CD4-positive, alpha-beta T cell treated with Interleukin-17A for 4 hours (primary cell): ENCODE results near the gene P4HA1.
"Not testable (repeated sequence)": the region's sequence is repeated elsewhere in the genome, so short reads cannot be mapped to it uniquely, and the experiment has no call there.

Source experiments
- DNase-seq: peaks from one replicate; pipeline ENCODE4 v3.0.0-alpha.2; 2020; ENCODE audit warnings: mixed read lengths

P4HA1 gene

GRCh38 chr10:73096449-73097304, at the start of gene P4HA1:
Gene P4HA1 (minus strand): TSS chr10:73096866. CDS start chr10:73074883, 21,983 bp downstream.
- DNase-seq = peak; percentile 99

DNA sequence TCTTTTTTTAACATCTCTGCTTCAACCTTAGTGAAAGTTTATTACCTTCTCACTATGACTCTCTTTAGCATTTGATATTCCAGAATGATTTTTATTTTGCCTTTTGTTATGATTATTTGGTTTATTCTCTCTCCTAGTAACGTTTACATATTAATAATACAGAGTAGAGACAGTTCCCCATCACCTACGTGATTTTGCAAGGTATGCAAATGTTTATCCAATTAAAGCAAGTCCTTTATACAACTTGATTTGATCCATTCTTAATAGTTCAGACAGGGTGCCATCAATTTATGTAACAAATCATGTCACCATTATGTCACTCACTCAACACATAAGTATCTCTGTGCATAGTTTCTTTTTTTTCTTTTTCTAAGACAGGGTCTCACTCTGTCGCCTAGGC, 44.9 kb upstream of the P4HA1 start:
- DNase-seq = no peak

DNA sequence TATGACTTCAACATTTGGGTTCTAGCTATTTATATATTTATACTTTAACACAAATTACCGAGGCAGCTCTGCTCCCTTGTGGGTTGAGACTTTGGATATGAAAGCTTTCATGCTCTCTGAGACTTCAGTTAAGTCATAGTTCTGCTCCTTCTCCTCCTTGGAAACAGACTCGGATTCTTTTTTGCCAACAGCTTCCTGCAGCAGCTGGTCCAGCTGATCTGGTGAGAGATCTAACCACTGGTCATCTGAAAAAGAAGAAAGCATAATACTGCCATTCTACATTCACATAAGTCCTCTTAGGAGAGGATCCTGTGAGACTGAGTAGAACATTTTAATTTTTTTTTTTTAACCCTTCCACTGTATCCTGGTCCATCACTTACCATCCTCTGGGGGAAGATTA, 42.6 kb upstream of the P4HA1 start:
- no peak for DNase-seq

- DNase-seq = no peak
Measured at GRCh38 chr10:73136627-73137026, 40.0 kb upstream of the P4HA1 start.

- DNase-seq = no peak
Measured at GRCh38 chr10:73134727-73135126, 38.1 kb upstream of the P4HA1 start.

- no peak for DNase-seq
Measured at GRCh38 chr10:73131913-73132686, 35.4 kb upstream of the P4HA1 start.

GRCh38 chr10:73131301-73131700, 34.6 kb upstream of the P4HA1 start:
- DNase-seq = no peak

DNA sequence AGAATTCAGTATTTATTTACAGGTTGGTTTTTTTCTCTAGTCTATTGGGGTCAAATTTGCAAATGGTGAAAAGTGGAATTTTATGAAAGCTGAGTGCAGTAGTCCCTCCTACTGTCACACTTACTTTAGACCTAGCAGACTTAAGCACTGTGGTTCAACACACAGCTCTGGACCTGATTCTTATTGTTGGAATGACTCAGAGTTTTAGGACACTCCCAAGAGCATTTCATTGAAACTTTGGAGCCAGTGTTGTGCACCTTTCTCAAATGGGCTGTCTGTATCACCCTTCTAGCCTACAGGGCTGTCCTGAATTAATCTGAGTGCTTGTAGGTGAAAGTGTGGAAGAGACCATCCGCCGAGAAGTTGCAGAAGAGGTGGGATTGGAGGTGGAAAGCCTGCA, 29.7 kb upstream of the P4HA1 start:
- no peak for DNase-seq

GRCh38 chr10:73119952-73120351, 23.3 kb upstream of the P4HA1 start:
- DNase-seq = no peak

- no peak for DNase-seq
Measured at GRCh38 chr10:73119457-73119856, 22.8 kb upstream of the P4HA1 start.

DNA sequence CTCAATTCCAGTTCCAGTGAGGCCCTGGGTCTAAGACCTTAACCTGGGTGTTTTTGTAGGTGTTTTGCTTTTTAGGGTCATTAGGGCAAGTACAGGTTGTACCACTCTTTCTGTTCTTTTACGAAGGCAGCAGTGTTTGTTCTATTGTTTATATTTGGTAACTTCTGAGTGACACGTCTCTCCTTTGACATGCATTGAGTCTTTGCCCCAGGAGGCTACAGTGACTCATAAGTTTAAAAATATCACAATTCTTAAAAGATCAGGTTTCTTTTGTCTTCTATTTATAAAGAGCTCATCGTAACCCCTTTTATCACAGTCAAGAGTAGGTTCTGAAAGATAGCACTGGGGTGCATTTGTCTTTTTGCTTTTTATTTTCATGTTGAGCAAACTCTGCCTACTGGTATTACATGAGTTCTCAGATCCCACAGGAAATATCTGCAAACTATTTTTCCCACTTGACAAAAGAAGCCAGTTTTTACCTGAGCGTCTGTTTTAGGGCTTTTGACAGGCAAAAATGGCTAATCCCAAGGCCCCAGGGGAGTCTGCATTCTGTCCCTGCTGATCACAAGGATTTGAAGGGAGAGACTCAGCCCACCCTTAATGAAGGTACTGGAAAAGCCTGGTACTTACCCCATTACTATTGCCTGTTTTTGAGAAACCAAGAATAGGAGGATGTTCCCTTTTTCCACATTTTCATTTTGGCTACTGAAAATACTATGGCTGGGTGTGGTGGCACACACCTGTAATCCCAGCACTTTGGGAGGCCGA, 21.5 kb upstream of the P4HA1 start:
- DNase-seq = no peak

DNA sequence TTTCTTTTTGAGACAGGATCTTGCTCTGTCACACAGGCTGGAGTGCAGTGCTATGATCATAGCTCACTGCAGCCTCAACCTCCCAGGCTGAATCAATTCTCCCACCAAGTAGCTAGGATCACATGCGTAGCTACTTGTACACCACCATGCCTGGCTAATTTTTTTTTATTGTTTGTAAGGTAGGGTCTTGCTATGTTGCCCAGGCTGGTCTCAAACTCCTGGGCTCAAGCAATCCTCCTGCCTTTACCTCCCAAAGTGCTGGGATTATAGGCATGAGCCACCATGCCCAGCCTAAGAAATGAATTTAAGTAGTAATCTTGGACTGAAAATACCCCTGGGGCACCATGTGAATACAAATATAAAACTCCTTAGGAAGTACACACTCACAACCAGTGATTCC, 19.4 kb upstream of the P4HA1 start:
- DNase-seq = no peak

- no peak for DNase-seq
Measured at GRCh38 chr10:73113551-73113950, 16.9 kb upstream of the P4HA1 start.

DNA sequence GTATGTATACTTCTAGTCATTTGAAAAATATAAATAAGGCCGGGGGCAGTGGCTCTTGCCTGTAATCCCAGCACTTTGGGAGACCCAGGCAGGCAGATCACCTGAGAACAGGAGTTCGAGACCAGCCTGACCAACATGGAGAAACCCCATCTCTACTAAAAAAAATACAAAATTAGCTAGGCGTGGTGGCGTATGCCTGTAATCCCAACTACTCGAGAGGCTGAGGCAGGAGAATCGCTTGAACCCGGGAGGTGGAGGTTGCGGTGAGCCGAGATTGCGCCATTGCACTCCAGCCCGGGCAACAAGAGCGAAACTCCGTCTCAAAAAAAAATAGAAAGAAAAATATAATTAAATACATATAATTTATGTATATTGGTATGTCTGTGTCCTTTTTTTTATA, 15.4 kb upstream of the P4HA1 start:
- not testable (repeated sequence) for DNase-seq

- DNase-seq = peak; percentile 64
Measured at GRCh38 chr10:73110345-73110849, 13.7 kb upstream of the P4HA1 start, which contains the start of gene NUDT13. Gene NUDT13 (plus strand): TSS chr10:73110455. CDS start chr10:73114366, 3,911 bp downstream.

- not testable (repeated sequence) for DNase-seq
Measured at GRCh38 chr10:73109248-73109652, 12.6 kb upstream of the P4HA1 start.

GRCh38 chr10:73106301-73106700, 9.6 kb upstream of the P4HA1 start:
- DNase-seq = no peak

DNA sequence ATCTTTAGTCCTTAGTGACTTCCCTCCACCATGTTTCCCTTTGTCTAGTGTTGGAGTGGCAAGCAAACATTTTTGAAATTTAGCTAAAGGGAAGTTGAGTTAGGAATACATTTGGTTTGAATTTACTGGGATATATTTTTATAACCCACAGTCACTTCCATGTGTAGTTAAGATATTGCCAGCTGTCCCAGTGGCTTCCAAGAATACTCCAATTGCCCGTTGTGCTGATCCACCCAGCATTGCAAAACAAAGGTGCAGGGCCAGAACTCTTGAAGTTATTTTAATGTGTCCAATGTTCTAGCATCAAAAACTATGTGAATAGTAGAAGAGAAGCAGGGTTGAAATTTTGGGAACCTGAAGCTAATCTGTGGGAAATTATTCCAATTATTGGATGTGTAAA, 2.5 kb upstream of the P4HA1 start:
- DNase-seq = no peak

DNA sequence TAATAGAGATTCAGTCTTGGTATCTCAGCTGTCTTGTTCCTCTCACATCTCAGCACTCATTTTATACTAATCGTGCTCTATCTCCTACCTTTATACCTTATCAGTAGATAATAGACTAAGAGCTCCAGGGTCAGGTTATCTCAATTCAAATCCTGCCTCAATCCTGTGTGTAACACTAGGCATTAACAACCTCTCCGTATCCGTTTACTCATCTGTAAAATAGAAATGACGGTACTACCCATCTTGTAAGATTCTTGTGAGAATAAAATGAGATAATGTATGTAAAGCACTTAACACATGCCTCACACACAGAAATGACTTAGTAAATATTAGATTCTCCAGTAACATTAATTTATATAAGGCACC, 622 bp upstream of the P4HA1 start:
- DNase-seq = no peak

GRCh38 chr10:73096041-73096448, 621 bp downstream of the P4HA1 start:
- peak; percentile 76 for DNase-seq

DNA sequence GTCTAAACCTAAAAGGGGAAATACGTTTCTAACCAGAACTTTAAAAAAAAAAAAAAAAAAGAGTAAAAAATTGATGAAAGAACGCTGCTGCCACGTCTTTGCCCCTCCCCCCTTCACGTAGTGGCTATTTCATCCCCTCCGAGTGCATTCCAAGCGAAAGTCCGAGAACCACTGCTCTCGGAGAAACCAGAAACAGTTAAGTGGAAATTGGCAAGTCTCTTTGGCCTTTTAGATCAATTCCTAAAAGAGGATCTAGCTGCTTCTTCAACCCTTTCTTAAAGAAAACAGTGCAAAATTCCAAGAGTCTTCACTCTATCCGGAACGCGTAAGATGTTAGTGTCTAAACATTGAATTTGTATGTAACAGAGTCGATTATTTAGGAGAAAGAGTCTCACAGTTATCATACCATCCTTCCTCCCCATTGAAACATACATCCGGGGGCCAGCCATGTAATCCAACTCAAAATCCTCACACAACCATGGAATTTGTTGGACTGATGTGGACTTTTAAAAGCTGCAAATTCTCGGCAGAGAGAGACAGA, 1.1 kb downstream of the P4HA1 start:
- DNase-seq = peak; percentile 37

DNA sequence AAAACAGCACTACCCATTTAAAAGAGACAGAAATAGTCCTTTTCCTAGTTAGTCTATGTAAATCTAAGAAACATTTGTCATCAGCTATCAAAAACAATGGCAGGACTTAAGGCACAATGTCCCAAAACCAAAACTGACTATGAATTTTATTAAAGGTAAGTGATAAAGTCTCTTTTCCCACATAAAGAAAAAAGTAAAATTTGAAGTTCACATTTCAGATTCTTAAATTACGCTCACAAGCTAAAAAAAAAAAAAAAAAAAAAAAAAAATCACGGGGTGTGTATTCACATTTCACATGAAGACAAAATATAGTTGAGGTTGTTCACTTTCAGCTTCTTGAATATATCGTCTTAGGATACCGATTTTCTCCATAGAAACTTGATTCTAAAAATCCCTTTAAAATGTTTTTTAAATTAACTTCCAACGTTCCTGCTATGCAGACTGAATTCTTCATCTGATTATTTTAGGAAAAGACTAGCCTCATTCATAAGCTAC, 1.6 kb downstream of the P4HA1 start:
- no peak for DNase-seq
